GM19099 (cell line): Measurements from ENCODE around the gene OXGR1.

Experiments
- POLR2A ChIP-seq: IDR thresholded peaks from 3 replicates; pipeline ENCODE4 v1.6.1; 2011; ENCODE audit warnings: low read depth; ENCODE audit not compliant: insufficient read length; ENCODE audit errors: extremely low read depth

Gene OXGR1

DNA sequence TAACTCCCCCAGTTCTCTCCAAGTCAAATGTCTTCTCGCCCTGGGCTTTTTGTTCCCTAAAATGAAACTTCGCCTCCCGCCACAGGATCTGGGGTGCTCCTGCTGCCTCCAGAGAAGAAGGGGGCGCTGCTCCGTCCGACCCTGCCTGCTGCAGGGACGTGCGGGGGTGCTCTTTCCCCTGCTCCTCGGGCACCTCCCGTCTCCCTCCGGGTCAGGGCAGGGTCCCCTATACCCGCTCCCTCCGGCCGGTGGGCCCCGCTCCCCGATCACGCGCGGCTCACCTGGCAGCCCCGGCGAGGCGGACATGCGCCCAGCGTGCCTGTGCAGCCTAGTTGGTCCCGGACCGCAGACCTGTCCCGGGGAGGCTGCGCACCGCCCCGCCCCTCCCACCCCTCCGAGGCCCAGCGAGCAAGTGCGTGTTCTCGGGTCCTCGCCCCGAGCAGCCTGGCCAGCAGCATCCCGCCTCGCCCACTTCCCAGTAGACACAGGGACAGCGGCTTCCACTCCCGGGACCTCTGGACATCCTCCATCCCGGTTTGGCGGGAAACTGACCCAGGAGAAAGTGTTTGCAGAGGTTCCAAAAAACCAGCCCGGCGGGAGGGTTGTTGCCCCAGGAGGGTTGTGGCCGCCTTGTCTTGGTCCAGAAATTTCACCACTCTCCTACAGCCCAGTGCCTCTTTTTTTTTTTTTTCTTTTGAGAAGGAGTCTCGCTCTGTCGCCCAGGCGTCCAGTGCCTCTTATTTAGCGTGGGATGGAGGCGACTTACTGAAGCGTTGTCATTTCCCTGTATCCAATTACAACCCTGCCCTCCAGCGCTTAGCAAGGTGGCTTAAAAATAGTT lies at the start of gene OXGR1:
Gene OXGR1, minus strand, starts transcription at position 460 of the 841 bp plus-strand sequence. CDS start 6,717 bp downstream, outside the sequence.
- TF ChIP-seq POLR2A: no peak

GRCh38 chr13:97043302-97043701 lies 49.0 kb upstream of the OXGR1 start:
- no peak for TF ChIP-seq POLR2A

DNA sequence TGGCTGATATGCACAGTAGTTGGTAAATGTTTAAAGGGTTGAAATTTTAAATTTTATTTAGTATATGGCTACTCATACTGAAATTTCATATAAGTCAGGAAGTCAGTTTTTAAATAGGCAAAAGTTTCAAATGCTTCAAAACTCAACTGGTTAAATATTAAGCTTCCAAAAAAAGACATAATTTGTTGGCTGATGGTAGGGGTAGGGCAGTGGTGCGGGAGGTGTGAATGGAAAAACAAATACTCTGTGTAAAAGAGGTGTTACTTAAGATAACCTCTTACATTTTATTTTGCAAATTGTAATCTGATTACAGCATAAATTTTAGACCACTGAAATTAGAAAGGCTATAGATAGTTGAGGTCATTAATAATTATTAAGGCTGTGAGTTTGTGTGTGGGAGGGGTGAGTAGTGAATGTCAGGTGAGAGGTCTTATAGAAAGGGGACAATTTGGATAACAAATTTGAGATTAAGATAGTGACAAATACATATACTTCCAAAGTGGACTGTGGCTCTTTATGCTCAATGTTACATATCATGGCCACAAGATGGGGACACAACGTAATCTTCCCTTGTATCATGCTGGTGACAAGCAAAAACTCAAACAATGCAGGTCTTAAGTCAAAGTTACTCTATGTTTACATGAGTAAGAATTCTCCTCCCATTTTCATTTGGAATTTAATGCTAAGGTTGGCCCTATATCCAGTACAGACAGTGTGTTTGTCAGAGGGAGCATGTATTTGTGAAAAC lies 36.6 kb upstream of the OXGR1 start:
- no peak for TF ChIP-seq POLR2A

GRCh38 chr13:97028441-97029299 lies 34.4 kb upstream of the OXGR1 start:
- TF ChIP-seq POLR2A: no peak

GRCh38 chr13:97027162-97027554 lies 32.9 kb upstream of the OXGR1 start:
- no peak for TF ChIP-seq POLR2A

DNA sequence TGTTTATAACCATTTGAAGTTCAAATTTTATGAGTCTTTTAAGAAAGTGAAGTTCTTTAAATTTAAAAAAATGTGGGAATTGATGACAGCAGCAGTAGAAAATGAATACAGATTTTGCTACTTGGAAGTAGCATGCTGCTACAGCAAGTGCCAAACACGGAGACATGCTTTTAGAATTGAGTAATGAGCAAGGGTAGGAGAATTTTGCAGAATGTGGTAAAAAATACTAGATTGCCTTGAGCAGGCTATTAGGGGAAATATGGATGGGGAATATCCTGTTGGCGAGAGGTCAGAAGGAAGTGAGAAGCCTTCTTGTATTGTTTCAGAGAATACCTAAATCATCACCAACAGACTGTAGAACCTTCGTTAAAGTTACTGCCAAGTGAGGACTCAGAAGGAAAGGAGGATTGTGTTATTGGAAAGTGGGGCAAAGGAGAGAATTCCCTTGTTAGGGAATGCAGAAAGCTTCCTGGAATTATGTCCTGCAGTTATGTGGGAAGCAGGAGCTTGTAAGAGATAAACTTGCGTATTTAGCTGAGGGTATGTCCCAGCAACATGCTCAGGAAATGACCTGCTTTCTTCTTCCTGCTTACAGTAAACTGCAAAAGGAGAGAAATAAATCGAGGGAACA lies 32.4 kb upstream of the OXGR1 start:
- TF ChIP-seq POLR2A: no peak

- TF ChIP-seq POLR2A: no peak
Observed at GRCh38 chr13:97023117-97023516, 28.8 kb upstream of the OXGR1 start.

DNA sequence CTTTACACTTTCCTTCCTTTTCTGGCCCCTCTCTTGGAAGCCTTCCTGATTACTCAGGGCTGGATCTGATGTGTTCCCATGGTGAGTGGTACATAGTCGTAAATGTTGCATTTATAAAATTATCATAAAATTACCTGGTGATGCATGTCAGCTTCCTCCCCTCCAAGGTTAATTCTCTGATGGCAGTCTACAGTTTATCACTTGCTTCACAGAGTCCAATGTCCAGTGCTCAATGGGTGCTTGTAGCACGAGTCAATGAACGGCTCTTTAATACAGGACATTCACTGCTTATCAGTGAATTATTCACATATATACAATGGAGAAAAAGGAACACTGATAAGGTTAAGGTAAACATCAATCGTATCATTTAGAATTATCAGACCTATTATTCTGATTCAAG lies 27.0 kb upstream of the OXGR1 start:
- TF ChIP-seq POLR2A: no peak

- TF ChIP-seq POLR2A: no peak
Observed at GRCh38 chr13:97020689-97021240, 26.5 kb upstream of the OXGR1 start.

- TF ChIP-seq POLR2A: no peak
Observed at GRCh38 chr13:97020194-97020593, 25.9 kb upstream of the OXGR1 start.

GRCh38 chr13:97019236-97019635 lies 25.0 kb upstream of the OXGR1 start:
- no peak for TF ChIP-seq POLR2A

- TF ChIP-seq POLR2A: no peak
Observed at GRCh38 chr13:97018029-97018819, 23.9 kb upstream of the OXGR1 start.

- no peak for TF ChIP-seq POLR2A
Observed at GRCh38 chr13:97017322-97017721, 23.0 kb upstream of the OXGR1 start.

- TF ChIP-seq POLR2A: no peak
Observed at GRCh38 chr13:97015661-97016350, 21.5 kb upstream of the OXGR1 start.
